AG10803 (cell line): ENCODE data around the gene APBB1IP.

Experiments
- DNase-seq: peaks from one replicate; pipeline ENCODE4 v3.0.0; 2010; ENCODE audit warnings: low read depth
- H3K4me3 ChIP-seq: 2 replicates; pipeline ENCODE4 v1.5.1; 2011; ENCODE audit warnings: mild to moderate bottlenecking, low read length, control low read depth
- TF ChIP-seq, protein P1 (sequence below): conservative IDR thresholded peaks from 2 replicates; pipeline ENCODE4 v1.5.1; 2011; ENCODE audit warnings: mild to moderate bottlenecking, low read length, control low read depth, inconsistent platforms

The APBB1IP gene

DNA sequence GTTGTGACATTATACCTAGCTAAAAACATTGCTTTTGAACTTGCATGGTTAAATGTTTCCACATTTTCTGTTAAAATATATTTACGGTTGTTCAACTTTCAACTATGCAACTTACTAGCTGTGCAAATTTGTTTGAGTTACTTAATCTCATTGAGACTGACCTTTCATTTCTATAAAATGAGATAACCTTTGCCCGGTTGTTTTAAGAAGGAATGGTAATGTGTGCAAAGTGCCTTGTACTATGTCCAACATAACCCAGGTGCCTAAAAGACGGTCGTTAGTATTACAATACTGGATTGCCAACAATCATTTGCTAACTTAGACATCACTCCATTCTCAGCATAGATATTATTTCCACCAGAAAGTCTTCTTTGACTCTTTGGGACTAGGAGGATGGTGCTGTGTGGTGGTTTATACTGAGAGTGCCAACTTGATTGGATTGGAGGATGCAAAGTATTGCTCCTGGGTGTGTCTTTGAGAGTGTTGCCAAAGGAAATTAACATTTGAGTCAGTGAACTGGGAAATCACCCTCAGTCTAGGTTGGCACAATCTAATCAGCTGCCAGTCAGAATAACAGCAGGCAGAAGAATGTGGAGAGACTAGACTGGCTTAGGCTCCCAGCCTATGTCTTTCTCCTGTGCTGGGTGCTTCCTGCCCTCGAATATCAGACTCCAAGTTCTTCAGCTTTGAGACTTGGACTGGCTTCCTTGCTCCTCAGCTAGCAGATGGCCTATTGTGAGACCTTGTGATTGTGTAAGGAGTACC lies 174.2 kb downstream of the APBB1IP start:
- no peak overlapping the region for H3K4me3 ChIP-seq
- TF ChIP-seq, protein P1, sequence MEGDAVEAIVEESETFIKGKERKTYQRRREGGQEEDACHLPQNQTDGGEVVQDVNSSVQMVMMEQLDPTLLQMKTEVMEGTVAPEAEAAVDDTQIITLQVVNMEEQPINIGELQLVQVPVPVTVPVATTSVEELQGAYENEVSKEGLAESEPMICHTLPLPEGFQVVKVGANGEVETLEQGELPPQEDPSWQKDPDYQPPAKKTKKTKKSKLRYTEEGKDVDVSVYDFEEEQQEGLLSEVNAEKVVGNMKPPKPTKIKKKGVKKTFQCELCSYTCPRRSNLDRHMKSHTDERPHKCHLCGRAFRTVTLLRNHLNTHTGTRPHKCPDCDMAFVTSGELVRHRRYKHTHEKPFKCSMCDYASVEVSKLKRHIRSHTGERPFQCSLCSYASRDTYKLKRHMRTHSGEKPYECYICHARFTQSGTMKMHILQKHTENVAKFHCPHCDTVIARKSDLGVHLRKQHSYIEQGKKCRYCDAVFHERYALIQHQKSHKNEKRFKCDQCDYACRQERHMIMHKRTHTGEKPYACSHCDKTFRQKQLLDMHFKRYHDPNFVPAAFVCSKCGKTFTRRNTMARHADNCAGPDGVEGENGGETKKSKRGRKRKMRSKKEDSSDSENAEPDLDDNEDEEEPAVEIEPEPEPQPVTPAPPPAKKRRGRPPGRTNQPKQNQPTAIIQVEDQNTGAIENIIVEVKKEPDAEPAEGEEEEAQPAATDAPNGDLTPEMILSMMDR, result no peak
- no peak for DNase-seq
